Panc1 (cell line): Measurements from ENCODE around the gene RNF17. TPM values are rescaled to one million over a fixed set of nuclear protein-coding genes. Genes with fewer than 3 reads are reported as not detected.

Experiments
- ATAC-seq: fragments of 200-7000 bp; cut with Tn5 transposase; 2 replicates; pipeline ENCODE4 v1.9.1; 2020; ENCODE audit warnings: mild to moderate bottlenecking, moderate library complexity
- BruUV-seq: library from RNA; stranded (reverse); fragments of 400-500 nt; replicated peaks from 2 replicates; lab custom pipeline; 2021; lab: Mats Ljungman, UMichigan
- CTCF ChIA-PET: fragments of 300-600 bp; sonication (Branson Sonifier 250); formaldehyde crosslinking; loops from one replicate; lab custom pipeline; 2022; ENCODE audit warnings: antibody characterized with exemption; lab: Charles Lee
- POLR2A ChIA-PET: fragments of 300-600 bp; sonication (Branson Sonifier 250); formaldehyde crosslinking; loops from one replicate; lab custom pipeline; 2022; ENCODE audit warnings: antibody characterized with exemption; lab: Charles Lee
- DNase-seq: peaks from one replicate; pipeline ENCODE4 v3.0.0-alpha.2; 2010; ENCODE audit warnings: low read depth, low spot score
- H3K27ac ChIP-seq: 2 replicates; pipeline ENCODE4 v1.5.1; 2011; ENCODE audit warnings: mild to moderate bottlenecking, low read length, inconsistent platforms
- H3K27me3 ChIP-seq: fragments of 200-500 bp; sonication (Bioruptor generic); 2 replicates; pipeline ENCODE4 v1.6.0; 2014; ENCODE audit warnings: low read length, inconsistent platforms; ENCODE audit not compliant: control insufficient read depth, insufficient read depth
- H3K36me3 ChIP-seq: fragments of 200-500 bp; sonication (Bioruptor generic); 2 replicates; pipeline ENCODE4 v1.5.1; 2014; ENCODE audit warnings: inconsistent platforms, mild to moderate bottlenecking, low read length, moderate library complexity; ENCODE audit not compliant: control insufficient read depth, insufficient read depth
- H3K4me1 ChIP-seq: 2 replicates; pipeline ENCODE4 v1.5.1; 2011; ENCODE audit warnings: inconsistent platforms, mild to moderate bottlenecking, low read length, moderate library complexity; ENCODE audit not compliant: control insufficient read depth, insufficient read depth
- H3K4me3 ChIP-seq, 2 experiments: 2 replicates each; pipeline ENCODE4 v1.5.1; 2011 to 2012; ENCODE audit warnings: low read depth in 2 of 2, low read length in 2 of 2, mild to moderate bottlenecking in 2 of 2, inconsistent platforms in 1 of 2, moderate library complexity in 1 of 2
- H3K9me3 ChIP-seq: fragments of 200-500 bp; sonication (Bioruptor generic); 2 replicates; pipeline ENCODE4 v1.5.1; 2014; ENCODE audit warnings: low read depth, mild to moderate bottlenecking, inconsistent platforms, low read length, moderate library complexity; ENCODE audit not compliant: control insufficient read depth, insufficient read depth
- POLR2AphosphoS5 ChIP-seq: IDR thresholded peaks from 2 replicates; pipeline ENCODE4 v1.6.1; 2012; ENCODE audit warnings: mild to moderate bottlenecking, low read depth, low read length, moderate library complexity
- SIN3A ChIP-seq: IDR thresholded peaks from 2 replicates; pipeline ENCODE4 v1.6.1; 2012; ENCODE audit warnings: low read depth, mild to moderate bottlenecking, low read length, moderate library complexity, borderline replicate concordance; ENCODE audit not compliant: insufficient read depth
- TCF7L2 ChIP-seq: IDR thresholded peaks from 2 replicates; pipeline ENCODE4 v1.6.1; 2011; ENCODE audit warnings: mild to moderate bottlenecking, low read depth, low read length, inconsistent platforms
- in situ Hi-C: cut with HindIII; loops from 2 replicates; pipeline ENCODE4 v1.10.0; 2016; ENCODE audit warnings: low sequenced_read_pairs, low pct_unique_long_range_greater_than_20kb
- intact Hi-C: fragments of 100-400 bp; cut with micrococcal nuclease; formaldehyde crosslinking; loops from one replicate; pipeline ENCODE4 v1.10.0; 2022; ENCODE audit not compliant: unreplicated experiment
- total RNA-seq: library from RNA; stranded (reverse); gene quantifications from one replicate; pipeline ENCODE4 v1.2.1, GENCODE V29; 2021; ENCODE audit not compliant: unreplicated experiment
- TF ChIP-seq, protein P1 (sequence below): fragments of 450-650 bp; IDR thresholded peaks from 2 replicates; pipeline ENCODE4 v1.5.1; 2017; ENCODE audit warnings: mild to moderate bottlenecking
- TF ChIP-seq, protein P2 (sequence below), 2 experiments: IDR thresholded peaks; 2 replicates each; pipeline ENCODE4 v1.6.1; 2011 to 2012; ENCODE audit warnings: low read depth in 2 of 2, control low read depth in 1 of 2, low read length in 1 of 2, mild to moderate bottlenecking in 1 of 2, moderate library complexity in 1 of 2; ENCODE audit not compliant: insufficient read depth in 1 of 2

Gene RNF17
- total RNA-seq, 1 experiment from 2014 or later, result not detected

DNA sequence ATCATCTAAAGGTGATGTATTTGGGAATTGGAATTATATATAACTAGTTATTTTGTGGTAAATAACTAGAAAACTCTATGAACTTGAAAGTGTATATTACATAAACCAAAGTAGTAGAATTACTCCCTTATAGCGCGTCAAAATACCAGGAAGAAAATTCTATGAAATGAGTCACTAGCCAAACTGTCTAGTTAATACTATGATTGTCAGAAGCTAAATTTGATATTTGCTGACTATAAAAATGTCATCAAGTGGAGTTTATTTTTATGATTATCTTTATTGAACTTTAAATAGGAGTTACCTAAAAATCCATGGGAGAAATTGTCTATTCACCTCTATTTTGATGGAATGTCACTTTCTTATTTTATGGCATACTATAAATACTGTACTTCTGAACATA lies 100.6 kb downstream of the RNF17 start:
- no peak for TF ChIP-seq SIN3A
- TF ChIP-seq, protein P1, sequence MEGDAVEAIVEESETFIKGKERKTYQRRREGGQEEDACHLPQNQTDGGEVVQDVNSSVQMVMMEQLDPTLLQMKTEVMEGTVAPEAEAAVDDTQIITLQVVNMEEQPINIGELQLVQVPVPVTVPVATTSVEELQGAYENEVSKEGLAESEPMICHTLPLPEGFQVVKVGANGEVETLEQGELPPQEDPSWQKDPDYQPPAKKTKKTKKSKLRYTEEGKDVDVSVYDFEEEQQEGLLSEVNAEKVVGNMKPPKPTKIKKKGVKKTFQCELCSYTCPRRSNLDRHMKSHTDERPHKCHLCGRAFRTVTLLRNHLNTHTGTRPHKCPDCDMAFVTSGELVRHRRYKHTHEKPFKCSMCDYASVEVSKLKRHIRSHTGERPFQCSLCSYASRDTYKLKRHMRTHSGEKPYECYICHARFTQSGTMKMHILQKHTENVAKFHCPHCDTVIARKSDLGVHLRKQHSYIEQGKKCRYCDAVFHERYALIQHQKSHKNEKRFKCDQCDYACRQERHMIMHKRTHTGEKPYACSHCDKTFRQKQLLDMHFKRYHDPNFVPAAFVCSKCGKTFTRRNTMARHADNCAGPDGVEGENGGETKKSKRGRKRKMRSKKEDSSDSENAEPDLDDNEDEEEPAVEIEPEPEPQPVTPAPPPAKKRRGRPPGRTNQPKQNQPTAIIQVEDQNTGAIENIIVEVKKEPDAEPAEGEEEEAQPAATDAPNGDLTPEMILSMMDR, result no peak
- TF ChIP-seq TCF7L2, result no peak
- TF ChIP-seq POLR2AphosphoS5, result no peak
- TF ChIP-seq, protein P2, sequence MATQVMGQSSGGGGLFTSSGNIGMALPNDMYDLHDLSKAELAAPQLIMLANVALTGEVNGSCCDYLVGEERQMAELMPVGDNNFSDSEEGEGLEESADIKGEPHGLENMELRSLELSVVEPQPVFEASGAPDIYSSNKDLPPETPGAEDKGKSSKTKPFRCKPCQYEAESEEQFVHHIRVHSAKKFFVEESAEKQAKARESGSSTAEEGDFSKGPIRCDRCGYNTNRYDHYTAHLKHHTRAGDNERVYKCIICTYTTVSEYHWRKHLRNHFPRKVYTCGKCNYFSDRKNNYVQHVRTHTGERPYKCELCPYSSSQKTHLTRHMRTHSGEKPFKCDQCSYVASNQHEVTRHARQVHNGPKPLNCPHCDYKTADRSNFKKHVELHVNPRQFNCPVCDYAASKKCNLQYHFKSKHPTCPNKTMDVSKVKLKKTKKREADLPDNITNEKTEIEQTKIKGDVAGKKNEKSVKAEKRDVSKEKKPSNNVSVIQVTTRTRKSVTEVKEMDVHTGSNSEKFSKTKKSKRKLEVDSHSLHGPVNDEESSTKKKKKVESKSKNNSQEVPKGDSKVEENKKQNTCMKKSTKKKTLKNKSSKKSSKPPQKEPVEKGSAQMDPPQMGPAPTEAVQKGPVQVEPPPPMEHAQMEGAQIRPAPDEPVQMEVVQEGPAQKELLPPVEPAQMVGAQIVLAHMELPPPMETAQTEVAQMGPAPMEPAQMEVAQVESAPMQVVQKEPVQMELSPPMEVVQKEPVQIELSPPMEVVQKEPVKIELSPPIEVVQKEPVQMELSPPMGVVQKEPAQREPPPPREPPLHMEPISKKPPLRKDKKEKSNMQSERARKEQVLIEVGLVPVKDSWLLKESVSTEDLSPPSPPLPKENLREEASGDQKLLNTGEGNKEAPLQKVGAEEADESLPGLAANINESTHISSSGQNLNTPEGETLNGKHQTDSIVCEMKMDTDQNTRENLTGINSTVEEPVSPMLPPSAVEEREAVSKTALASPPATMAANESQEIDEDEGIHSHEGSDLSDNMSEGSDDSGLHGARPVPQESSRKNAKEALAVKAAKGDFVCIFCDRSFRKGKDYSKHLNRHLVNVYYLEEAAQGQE (IDR thresholded peaks at IDR 0.05; ENCODE audit: insufficient read depth in 1 of 2, low read depth in 2 of 2, low read length in 1 of 2), result no peak
- intact Hi-C loops (no loop called here), in situ Hi-C loops (no loop called here)
- no peak for ATAC-seq
- ChIA-PET POLR2A (no interaction called here), CTCF (no interaction called here)
- Histone ChIP-seq H3K9me3 (no peaks in the 10 kb centered on the region), H3K4me1 (no peaks in the 10 kb centered on the region), H3K27ac (no peak overlapping the region), H3K36me3 (no peaks in the 10 kb centered on the region), H3K27me3 (no peaks in the 10 kb centered on the region; the same call in 1 of the 2 replicates), H3K4me3 (no peak overlapping the region)
- BruUV-seq, result no TSS peak
- no peak for DNase-seq

DNA sequence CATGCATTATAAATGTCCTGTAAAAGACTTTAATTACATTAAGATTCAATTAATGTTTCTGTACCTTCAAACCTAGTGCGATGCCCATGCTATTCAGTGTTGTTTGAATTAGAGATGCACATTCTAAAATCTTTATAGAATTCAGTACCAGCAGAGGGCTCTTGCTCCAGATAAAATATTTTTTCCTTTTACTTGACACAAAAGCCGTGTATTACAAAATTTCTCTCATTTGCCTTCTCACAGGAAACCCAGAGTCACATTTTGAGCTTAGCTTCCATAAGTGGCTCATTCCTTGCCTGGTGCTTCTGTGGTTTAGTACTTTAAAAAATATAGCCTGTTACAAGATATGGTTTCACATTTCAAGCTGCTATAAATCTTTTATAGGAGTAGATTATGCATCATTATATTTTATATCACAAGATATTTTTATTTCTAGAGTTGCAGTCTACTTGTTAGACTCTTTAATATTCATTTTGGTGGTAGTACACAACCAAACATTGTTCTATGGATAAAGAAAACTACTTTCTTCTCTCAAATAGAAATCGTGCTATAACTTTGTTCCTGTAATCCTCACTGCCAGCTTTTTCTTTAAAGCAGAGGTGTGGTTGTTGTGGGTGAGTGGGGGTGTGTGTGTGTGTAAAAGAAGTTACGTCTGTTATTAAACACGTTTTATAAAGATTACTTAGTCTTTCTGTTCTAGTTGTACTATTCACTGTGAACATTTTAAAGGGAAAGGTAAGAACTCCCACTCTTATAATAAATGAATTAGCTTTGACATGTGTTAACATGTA lies 101.4 kb downstream of the RNF17 start:
- DNase-seq (no peak), ATAC-seq (no peak)
- H3K27me3 ChIP-seq, result no peaks in the 10 kb centered on the region; the same call in 1 of the 2 replicates
- H3K36me3 ChIP-seq, result no peaks in the 10 kb centered on the region
- no peak overlapping the region for H3K27ac ChIP-seq
- intact Hi-C loops, result no loop called here
- ChIA-PET POLR2A (no interaction called here), CTCF (no interaction called here)
- H3K9me3 ChIP-seq, result no peaks in the 10 kb centered on the region
- no peaks in the 10 kb centered on the region for H3K4me1 ChIP-seq
- TF ChIP-seq, protein P2 (IDR thresholded peaks at IDR 0.05; ENCODE audit: insufficient read depth in 1 of 2, low read depth in 2 of 2, low read length in 1 of 2), result no peak
- TF ChIP-seq, protein P1, result peak; percentile 15; the same call in 1 of the 2 replicates
- no TSS peak for BruUV-seq
- in situ Hi-C loops, result no loop called here
- no peak overlapping the region for H3K4me3 ChIP-seq
